Subcutaneous abdominal adipose tissue (tissue), 5 donors: ENCODE data around the gene MYOM1.

ENCODE experiments used
- H3K27ac ChIP-seq: one replicate; pipeline ENCODE4 v1.7.0; 2013; ENCODE audit warnings: low read depth, mild to moderate bottlenecking, inconsistent platforms, low read length, moderate library complexity
- H3K27me3 ChIP-seq, 5 donors: one replicate each; pipeline ENCODE4 v1.7.0; 2013; ENCODE audit warnings: low read length in 5 of 5, inconsistent platforms in 1 of 5; ENCODE audit not compliant: control insufficient read depth in 5 of 5, insufficient read depth in 4 of 5
- H3K36me3 ChIP-seq, 5 donors: one replicate each; pipeline ENCODE4 v1.7.0; 2013; ENCODE audit warnings: low read length in 5 of 5; ENCODE audit not compliant: control insufficient read depth in 5 of 5, insufficient read depth in 5 of 5
- H3K4me1 ChIP-seq, 5 donors: one replicate each; pipeline ENCODE4 v1.7.0; 2013; ENCODE audit warnings: low read length in 5 of 5, mild to moderate bottlenecking in 3 of 5, moderate library complexity in 1 of 5; ENCODE audit not compliant: control insufficient read depth in 5 of 5, insufficient read depth in 5 of 5
- H3K4me3 ChIP-seq, 5 donors: one replicate each; pipeline ENCODE4 v1.7.0; 2013; ENCODE audit warnings: low read length in 5 of 5, low read depth in 1 of 5
- H3K9ac ChIP-seq, 5 donors: one replicate each; pipeline ENCODE4 v1.7.0; 2013; ENCODE audit warnings: low read length in 5 of 5, mild to moderate bottlenecking in 4 of 5, moderate library complexity in 3 of 5
- H3K9me3 ChIP-seq, 5 donors: one replicate each; pipeline ENCODE4 v1.7.0; 2013; ENCODE audit warnings: low read length in 5 of 5; ENCODE audit not compliant: control insufficient read depth in 5 of 5
- donor health status: healthy.
- donor health status: healthy.
- donor health status: healthy.
- donor health status: healthy.
- donor health status: healthy.

Gene MYOM1

GRCh38 chr18:3114026-3114425, 105.7 kb downstream of the MYOM1 start:
- Histone ChIP-seq H3K4me1 (no peaks in the 10 kb centered on the region), H3K27ac (no peak overlapping the region), H3K9me3 (no peaks in the 10 kb centered on the region), H3K9ac (no peak overlapping the region), H3K4me3 (no peak overlapping the region), H3K27me3 (no peaks in the 10 kb centered on the region), H3K36me3 (peaks cover 5 to 24% (median 11%) of the 10 kb centered on the region in 5 donors)

GRCh38 chr18:3111523-3112240, 108.1 kb downstream of the MYOM1 start:
- Histone ChIP-seq H3K9ac (no peak overlapping the region), H3K27ac (no peak overlapping the region), H3K4me1 (no peaks in the 10 kb centered on the region), H3K4me3 (no peak overlapping the region), H3K27me3 (no peaks in the 10 kb centered on the region), H3K9me3 (no peaks in the 10 kb centered on the region), H3K36me3 (peaks cover 5 to 24% (median 11%) of the 10 kb centered on the region in 5 donors)

GRCh38 chr18:3110034-3110752, 109.6 kb downstream of the MYOM1 start:
- Histone ChIP-seq H3K27me3 (no peaks in the 10 kb centered on the region), H3K4me1 (no peaks in the 10 kb centered on the region), H3K9ac (no peak overlapping the region), H3K27ac (no peak overlapping the region), H3K36me3 (peaks cover 0 to 12% (median 3%) of the 10 kb centered on the region in 5 donors), H3K9me3 (no peaks in the 10 kb centered on the region), H3K4me3 (no peak overlapping the region)

- H3K9ac ChIP-seq = no peak overlapping the region
- peaks cover 0 to 18% (median 11%) of the 10 kb centered on the region in 5 donors for H3K4me1 ChIP-seq
- peaks cover 0 to 7% (median 0%) of the 10 kb centered on the region in 5 donors for H3K36me3 ChIP-seq
- no peaks in the 10 kb centered on the region for H3K9me3 ChIP-seq
- no peak overlapping the region for H3K4me3 ChIP-seq
- no peak overlapping the region for H3K27ac ChIP-seq
- H3K27me3 ChIP-seq = no peaks in the 10 kb centered on the region
These were observed 112.0 kb downstream of the MYOM1 start for GRCh38 chr18:3107740-3108151.

GRCh38 chr18:3104190-3105054, 115.3 kb downstream of the MYOM1 start:
- no peaks in the 10 kb centered on the region for H3K27me3 ChIP-seq
- peaks cover 0 to 17% (median 8%) of the 10 kb centered on the region in 5 donors for H3K36me3 ChIP-seq
- peak overlapping the region; percentile 64 for H3K27ac ChIP-seq

GRCh38 chr18:3103576-3103975, 116.2 kb downstream of the MYOM1 start:
- peaks cover 5 to 23% (median 12%) of the 10 kb centered on the region in 5 donors for H3K36me3 ChIP-seq

More at GRCh38 chr18:3104190-3105054, 115.3 kb downstream of the MYOM1 start:
- Histone ChIP-seq H3K4me1 (peaks cover 0 to 18% (median 11%) of the 10 kb centered on the region in 5 donors), H3K9ac (no peak overlapping the region), H3K9me3 (no peaks in the 10 kb centered on the region), H3K4me3 (no peak overlapping the region)

GRCh38 chr18:3102983-3103382, 116.8 kb downstream of the MYOM1 start:
- Histone ChIP-seq H3K27me3 (no peaks in the 10 kb centered on the region), H3K4me1 (peaks cover 0 to 18% (median 11%) of the 10 kb centered on the region in 5 donors), H3K9me3 (no peaks in the 10 kb centered on the region), H3K27ac (no peak overlapping the region), H3K4me3 (no peak overlapping the region), H3K36me3 (peaks cover 5 to 23% (median 12%) of the 10 kb centered on the region in 5 donors), H3K9ac (no peak overlapping the region)

More at GRCh38 chr18:3103576-3103975, 116.2 kb downstream of the MYOM1 start:
- Histone ChIP-seq H3K27ac (peak overlapping the region; percentile 64), H3K4me3 (no peak overlapping the region), H3K27me3 (no peaks in the 10 kb centered on the region), H3K9me3 (no peaks in the 10 kb centered on the region), H3K9ac (no peak overlapping the region), H3K4me1 (peaks cover 0 to 18% (median 11%) of the 10 kb centered on the region in 5 donors)

- Histone ChIP-seq H3K36me3 (peaks cover 5 to 23% (median 12%) of the 10 kb centered on the region in 5 donors), H3K4me1 (peaks cover 0 to 18% (median 11%) of the 10 kb centered on the region in 5 donors), H3K27me3 (no peaks in the 10 kb centered on the region), H3K9me3 (no peaks in the 10 kb centered on the region), H3K27ac (no peak overlapping the region), H3K9ac (no peak overlapping the region), H3K4me3 (no peak overlapping the region)
These were observed 119.2 kb downstream of the MYOM1 start for GRCh38 chr18:3100498-3101132.

GRCh38 chr18:3099327-3099726, 120.4 kb downstream of the MYOM1 start:
- peaks cover 5 to 23% (median 12%) of the 10 kb centered on the region in 5 donors for H3K36me3 ChIP-seq
- no peak overlapping the region for H3K9ac ChIP-seq
- peaks cover 0 to 15% (median 8%) of the 10 kb centered on the region in 5 donors for H3K4me1 ChIP-seq
- H3K4me3 ChIP-seq = no peak overlapping the region
- H3K9me3 ChIP-seq = no peaks in the 10 kb centered on the region
- no peaks in the 10 kb centered on the region for H3K27me3 ChIP-seq
- no peak overlapping the region for H3K27ac ChIP-seq
